HTR-8/SVneo (cell line): ENCODE measurements around the gene GTPBP3.
A peak's percentile ranks its signal among the peaks of the same experiment; 100 is the strongest.
"Not testable (repeated sequence)": the region's sequence is repeated elsewhere in the genome, so short reads cannot be mapped to it uniquely, and the experiment has no call there.

Source experiments
- DNase-seq: peaks from one replicate; pipeline ENCODE4 v3.0.0; 2011; ENCODE audit warnings: low spot score, mixed read lengths; ENCODE audit not compliant: insufficient read length
- FAIRE-seq: peaks from 2 replicates; lab custom pipeline; 2011; peaks lifted over from hg19 to GRCh38; lab: Jason Lieb, UNC

Gene GTPBP3

DNA sequence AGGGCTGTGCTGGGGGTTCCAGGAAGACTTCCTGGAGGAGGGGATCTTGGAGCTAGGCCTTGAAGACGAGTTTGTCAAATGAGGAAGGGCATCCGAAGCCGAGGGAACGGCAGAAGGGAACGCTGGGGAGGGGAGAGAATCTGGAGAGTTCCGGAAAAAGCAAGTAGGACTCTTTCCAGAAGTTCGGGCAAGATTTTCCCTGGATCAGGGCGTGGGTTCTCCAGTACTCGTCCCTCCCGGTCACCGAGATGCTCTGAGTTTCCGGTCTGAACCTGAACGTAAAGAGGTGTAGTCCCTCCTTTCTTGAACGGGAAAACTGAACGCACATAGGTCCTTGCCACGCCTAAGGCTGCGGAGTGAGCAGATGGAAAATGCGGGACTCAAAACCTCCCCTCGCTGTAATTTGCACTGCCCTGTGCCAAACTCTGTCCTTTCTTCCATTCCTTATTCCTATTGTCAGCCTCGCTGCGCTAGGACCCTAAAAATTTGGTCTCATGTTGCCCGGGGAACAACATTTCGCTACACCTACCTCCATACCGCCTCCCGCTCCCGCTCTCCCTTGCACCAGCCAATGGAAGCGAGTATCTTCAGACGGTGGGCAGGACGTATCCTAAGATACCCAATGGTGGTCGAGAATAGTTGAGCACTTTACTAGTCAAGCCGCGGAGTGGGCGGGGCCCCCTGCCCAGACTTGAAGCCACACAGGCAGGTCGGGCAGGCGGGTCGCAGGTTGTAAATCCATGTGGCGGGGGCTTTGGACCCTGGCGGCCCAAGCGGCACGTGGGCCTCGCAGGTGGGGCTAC, at the start of gene GTPBP3:
Gene GTPBP3, plus strand, starts transcription at position 682 of the 803 bp plus-strand sequence. Its CDS starts 59 bp downstream, at position 741.
- peak; percentile 98 for DNase-seq
- FAIRE-seq, result peak; percentile 96

- DNase-seq (peak; percentile 60), FAIRE-seq (no peak)
These were observed 47.9 kb upstream of the GTPBP3 start for GRCh38 chr19:17289489-17289888.

DNA sequence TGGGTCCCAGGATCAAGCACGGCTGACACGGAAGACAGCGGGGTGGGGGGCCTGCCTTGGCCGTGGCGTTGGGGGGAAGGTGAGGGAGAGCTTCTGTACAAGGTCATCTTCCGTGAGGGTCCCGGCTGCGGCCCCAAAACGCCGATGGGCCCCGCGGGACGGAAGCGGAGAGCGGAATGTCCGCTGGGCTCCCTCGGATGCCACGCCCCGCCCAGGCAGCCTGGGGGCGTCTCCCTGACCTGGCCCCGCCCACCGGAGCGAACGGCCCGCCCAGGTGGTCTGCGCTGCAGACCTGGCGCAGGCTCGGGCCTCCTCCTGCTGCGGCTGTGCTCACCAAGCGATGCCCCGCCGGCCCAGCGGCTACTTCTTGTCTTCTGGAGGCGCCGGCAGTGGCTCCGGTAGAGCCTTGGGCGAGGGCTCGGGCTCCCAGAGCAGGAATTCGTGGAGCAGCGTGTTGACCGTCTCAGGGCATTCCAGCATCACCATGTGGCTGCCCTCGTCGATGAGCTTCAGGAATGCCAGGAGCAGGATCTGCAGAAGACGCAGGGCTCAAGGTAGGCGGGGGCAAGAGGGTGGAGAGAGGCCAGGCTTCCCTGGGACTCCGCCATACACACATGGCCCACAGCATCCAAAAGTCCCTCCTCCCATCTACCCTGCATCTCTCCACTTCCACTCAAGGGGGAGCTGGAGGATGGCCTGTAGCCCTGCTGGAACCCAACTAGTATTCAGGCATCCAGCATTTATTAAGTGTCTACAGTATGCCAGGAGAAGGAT, 44.9 kb upstream of the GTPBP3 start:
- no peak for FAIRE-seq
- peak; percentile 85 for DNase-seq

- DNase-seq (no peak), FAIRE-seq (no peak)
These were observed 43.7 kb upstream of the GTPBP3 start for GRCh38 chr19:17293605-17294004.

- FAIRE-seq (no peak), DNase-seq (no peak)
These were observed 43.1 kb upstream of the GTPBP3 start for GRCh38 chr19:17294051-17294891.

DNA sequence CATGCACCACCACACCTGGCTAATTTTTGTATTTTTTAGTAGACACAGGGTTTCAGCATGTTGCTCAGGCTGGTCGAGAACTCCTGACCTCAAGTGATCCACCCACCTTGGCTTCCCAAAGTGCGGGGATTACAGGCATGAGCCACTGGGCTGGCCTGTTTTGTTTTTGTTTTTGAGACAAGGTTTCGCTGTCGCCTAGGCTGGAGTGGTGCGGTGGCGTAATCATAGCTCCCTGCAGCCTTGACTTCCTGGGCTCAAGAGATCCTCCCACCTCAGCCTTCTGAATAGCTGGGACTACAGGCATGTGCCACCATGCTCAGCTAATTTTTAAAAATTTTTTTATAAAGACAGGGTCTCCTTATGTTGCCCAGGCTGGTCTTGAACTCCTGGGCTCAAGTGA, 41.8 kb upstream of the GTPBP3 start:
- DNase-seq, FAIRE-seq: not testable (repeated sequence)

- peak; percentile 71 for DNase-seq
- no peak for FAIRE-seq
These were observed 41.1 kb upstream of the GTPBP3 start for GRCh38 chr19:17296273-17296672.

- FAIRE-seq (no peak), DNase-seq (no peak)
These were observed 40.4 kb upstream of the GTPBP3 start for GRCh38 chr19:17296976-17297375.

DNA sequence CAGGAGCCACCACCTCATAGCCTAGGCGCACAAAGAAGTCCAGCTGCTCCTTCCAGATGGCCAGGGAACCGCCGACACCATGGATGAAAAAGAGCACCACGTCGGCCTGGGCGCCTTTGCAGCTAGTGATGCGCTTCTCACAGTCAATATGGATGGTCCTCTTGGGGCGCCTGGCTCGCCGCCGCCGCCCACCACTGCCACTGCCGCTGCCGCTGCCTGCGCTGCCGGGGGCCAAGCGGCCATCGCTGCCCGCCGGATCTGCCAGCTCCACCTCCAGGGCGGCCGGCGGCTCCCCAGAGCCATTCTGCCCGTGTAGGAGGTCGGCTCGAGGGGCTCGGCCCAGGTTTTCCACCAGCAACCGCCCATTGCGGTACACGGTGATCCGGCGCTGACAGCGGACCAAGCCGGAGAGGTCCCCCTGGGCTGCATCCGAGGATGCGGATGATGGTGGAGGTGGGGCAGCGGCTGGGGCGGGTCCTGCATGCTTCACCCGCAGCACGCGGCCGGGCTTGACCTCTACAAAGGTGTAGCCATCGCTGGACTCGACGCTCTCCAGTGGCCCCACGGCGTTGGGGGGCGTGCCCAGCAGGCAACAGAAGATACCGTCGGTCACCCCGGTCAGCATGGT, 36.2 kb upstream of the GTPBP3 start:
- DNase-seq (no peak), FAIRE-seq (no peak)

DNA sequence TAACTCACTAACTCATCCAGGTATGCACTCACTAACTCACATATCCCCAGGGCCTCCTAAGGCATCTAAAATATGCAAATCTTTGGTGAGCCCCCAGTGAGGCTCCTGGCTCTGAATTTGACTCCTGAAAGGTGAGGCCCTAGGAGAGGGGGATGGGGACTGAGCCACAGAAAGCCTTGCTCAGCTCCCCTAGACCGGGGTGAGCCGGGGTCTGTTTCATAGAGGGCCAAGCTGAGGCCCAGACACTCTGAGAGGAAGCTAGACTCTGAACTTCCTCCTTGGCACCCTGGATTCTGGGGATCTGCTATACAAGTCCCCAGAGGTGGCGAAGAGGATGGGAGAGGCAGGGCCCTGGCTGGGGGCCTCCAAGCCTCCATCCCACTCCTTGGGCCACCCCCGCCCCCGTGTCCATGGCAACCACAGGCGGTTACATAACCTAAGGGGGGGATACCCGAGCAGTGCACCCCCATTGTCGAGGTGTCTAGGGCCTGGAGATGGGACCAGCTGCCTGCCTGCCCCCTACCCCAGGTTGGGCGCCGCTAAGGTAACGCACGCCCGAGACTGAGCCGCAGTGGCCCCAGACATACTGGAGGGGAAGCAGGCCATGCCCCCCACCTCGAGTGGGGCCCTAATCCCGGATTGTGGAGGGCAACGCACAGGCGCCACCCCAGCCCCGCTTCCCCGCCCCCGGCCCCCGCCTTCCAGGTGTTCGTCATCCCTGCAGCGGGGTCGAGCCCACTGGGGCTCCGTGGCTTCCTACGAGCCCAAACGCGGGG, 34.8 kb upstream of the GTPBP3 start:
- no peak for DNase-seq
- no peak for FAIRE-seq

- peak; percentile 97 for DNase-seq
- FAIRE-seq, result peak; percentile 95
These were observed 34.0 kb upstream of the GTPBP3 start, which contains the start of gene ABHD8 for GRCh38 chr19:17303167-17303939. TSS of gene ABHD8 (minus strand) at chr19:17303425. CDS start at chr19:17301616, 1,809 bp downstream.

GRCh38 chr19:17303940-17304267, 33.4 kb upstream of the GTPBP3 start:
- no peak for FAIRE-seq
- DNase-seq, result no peak

DNA sequence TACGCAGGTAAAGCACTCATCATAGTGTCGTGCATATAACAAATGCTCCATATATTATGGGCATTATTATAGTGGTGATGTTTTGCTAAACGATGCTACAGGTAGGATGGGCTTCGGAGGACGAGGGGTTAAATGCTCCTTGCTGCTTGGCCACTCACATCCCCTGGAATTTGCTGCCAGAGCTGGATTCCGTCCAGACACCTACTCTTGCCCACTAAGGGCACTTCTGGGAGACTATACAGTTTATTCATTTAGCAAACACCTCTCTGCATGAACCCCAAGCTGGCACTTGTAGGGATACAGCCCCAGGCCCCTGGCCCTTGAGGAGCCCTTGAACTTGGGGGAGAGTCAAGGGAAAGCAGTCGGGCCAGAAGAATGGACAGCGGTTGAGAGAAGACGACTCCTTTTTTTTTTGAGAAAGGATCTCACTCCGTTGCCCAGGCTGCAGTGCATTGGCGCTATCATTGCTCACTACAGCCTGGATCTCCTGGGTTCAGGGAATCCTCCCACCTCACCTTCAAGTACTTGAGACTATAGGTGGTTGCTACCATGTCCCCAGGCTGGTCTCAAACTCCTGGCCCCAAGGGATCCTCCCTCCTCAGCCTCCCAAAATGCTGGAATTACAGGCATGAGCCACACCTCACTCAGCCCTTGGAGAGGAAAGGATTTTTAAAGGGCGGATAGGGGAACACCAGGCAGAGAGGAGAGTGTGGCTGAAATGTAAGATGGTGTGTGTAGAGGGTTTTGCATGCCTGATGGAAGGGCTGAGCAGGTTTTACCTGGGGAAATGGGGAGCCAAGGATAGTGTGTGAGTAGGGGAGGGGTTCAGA, 32.8 kb upstream of the GTPBP3 start:
- FAIRE-seq (no peak), DNase-seq (no peak)

- no peak for FAIRE-seq
- DNase-seq, result no peak
These were observed 32.2 kb upstream of the GTPBP3 start for GRCh38 chr19:17305216-17305516.

- DNase-seq (peak; percentile 97), FAIRE-seq (peak; percentile 98)
These were observed 31.7 kb upstream of the GTPBP3 start, which contains the start of gene MRPL34 for GRCh38 chr19:17305517-17306284. TSS of gene MRPL34 (plus strand) at chr19:17305872. CDS start at chr19:17305893, 21 bp downstream.

- DNase-seq (no peak), FAIRE-seq (peak; percentile 40)
These were observed 31.1 kb upstream of the GTPBP3 start for GRCh38 chr19:17306285-17306714.

- FAIRE-seq (no peak), DNase-seq (no peak)
These were observed 29.4 kb upstream of the GTPBP3 start for GRCh38 chr19:17307876-17308377.
